WTC11 (cell line): ENCODE measurements around the gene SP140L. TPM values are rescaled to one million over a fixed set of nuclear protein-coding genes. Genes with fewer than 3 reads are reported as not detected.

ENCODE experiments used
- ATAC-seq: fragments of 200-7000 bp; cut with Tn5 transposase; 2 replicates; pipeline ENCODE4 v1.10.0; 2021; ENCODE audit warnings: mild to moderate bottlenecking, moderate library complexity
- CTCF ChIA-PET: fragments of 300-600 bp; sonication (Branson Sonifier 250); formaldehyde crosslinking; loops from one replicate; lab custom pipeline; 2021; ENCODE audit warnings: antibody characterized with exemption; lab: Charles Lee
- POLR2A ChIA-PET: fragments of 350-600 bp; sonication (Branson Sonifier 250); formaldehyde crosslinking; loops from one replicate; lab custom pipeline; 2021; ENCODE audit warnings: antibody characterized with exemption; lab: Charles Lee
- DNase-seq: peaks from one replicate; pipeline ENCODE4 v3.0.0; 2021; ENCODE audit warnings: low spot score
- H3K27ac Mint-ChIP-seq: 2 replicates; pipeline ENCODE4 v1.8.0; 2021; ENCODE audit warnings: mixed read lengths
- H3K27me3 Mint-ChIP-seq: 2 replicates; pipeline ENCODE4 v1.8.0; 2021; ENCODE audit warnings: low read depth, mild to moderate bottlenecking, moderate library complexity, mixed read lengths
- H3K36me3 Mint-ChIP-seq: 2 replicates; pipeline ENCODE4 v1.8.0; 2021; ENCODE audit warnings: mixed read lengths
- H3K4me1 Mint-ChIP-seq: 2 replicates; pipeline ENCODE4 v1.8.0; 2022; ENCODE audit warnings: mixed read lengths
- H3K4me3 Mint-ChIP-seq: 2 replicates; pipeline ENCODE4 v1.8.0; 2021; ENCODE audit warnings: mild to moderate bottlenecking, moderate library complexity, mixed read lengths
- H3K9me3 Mint-ChIP-seq: 2 replicates; pipeline ENCODE4 v1.8.0; 2021; ENCODE audit warnings: mixed read lengths
- AFF4 ChIP-seq: sonication (generic); formaldehyde crosslinking; IDR thresholded peaks from 2 replicates; pipeline ENCODE4 v1.8.1; 2023; ENCODE audit warnings: mild to moderate bottlenecking, missing genetic modification reagents, borderline replicate concordance
- AR ChIP-seq: fragments of 250-450 bp; sonication (Bioruptor Pico); IDR thresholded peaks from 2 replicates; pipeline ENCODE4 v1.9.0; 2021; ENCODE audit warnings: mild to moderate bottlenecking
- JAZF1 ChIP-seq: fragments of 250-450 bp; sonication (Bioruptor Pico); IDR thresholded peaks from 2 replicates; pipeline ENCODE4 v1.9.0; 2021; ENCODE audit warnings: moderate library complexity, mild to moderate bottlenecking, inconsistent platforms
- MYBL2 ChIP-seq: sonication (generic); formaldehyde crosslinking; IDR thresholded peaks from 2 replicates; pipeline ENCODE4 v1.8.1; 2023; ENCODE audit warnings: mild to moderate bottlenecking, moderate library complexity, missing genetic modification reagents
- NR3C1 ChIP-seq: sonication (generic); formaldehyde crosslinking; conservative IDR thresholded peaks from 2 replicates; pipeline ENCODE4 v1.8.1; 2023; ENCODE audit warnings: low read depth, mild to moderate bottlenecking, missing genetic modification reagents
- PRRX2 ChIP-seq: fragments of 250-450 bp; sonication (Bioruptor Pico); IDR thresholded peaks from 2 replicates; pipeline ENCODE4 v1.8.0; 2021; ENCODE audit warnings: mild to moderate bottlenecking
- TCF7 ChIP-seq: sonication (generic); formaldehyde crosslinking; IDR thresholded peaks from 2 replicates; pipeline ENCODE4 v1.8.0; 2022; ENCODE audit warnings: mild to moderate bottlenecking, low read depth, missing genetic modification reagents, moderate library complexity
- TEAD4 ChIP-seq: sonication (generic); formaldehyde crosslinking; IDR thresholded peaks from 2 replicates; pipeline ENCODE4 v1.8.0; 2022; ENCODE audit warnings: mild to moderate bottlenecking, missing genetic modification reagents
- ZBTB43 ChIP-seq: sonication (generic); formaldehyde crosslinking; IDR thresholded peaks from 2 replicates; pipeline ENCODE4 v1.8.1; 2023; ENCODE audit warnings: mild to moderate bottlenecking, missing genetic modification reagents
- ZNF219 ChIP-seq: sonication (generic); formaldehyde crosslinking; IDR thresholded peaks from 2 replicates; pipeline ENCODE4 v1.8.0; 2023; ENCODE audit warnings: missing genetic modification reagents, mild to moderate bottlenecking, borderline replicate concordance
- ZNF416 ChIP-seq: fragments of 250-450 bp; sonication (Bioruptor Pico); IDR thresholded peaks from 2 replicates; pipeline ENCODE4 v1.9.0; 2021; ENCODE audit warnings: mild to moderate bottlenecking, inconsistent platforms
- total RNA-seq: library from RNA; stranded (reverse); gene quantifications from 3 replicates; pipeline ENCODE4 v1.2.3, GENCODE V29; 2021
- TF ChIP-seq, protein P1 (sequence below): sonication (generic); formaldehyde crosslinking; IDR thresholded peaks from 2 replicates; pipeline ENCODE4 v1.8.1; 2023; ENCODE audit warnings: mild to moderate bottlenecking, moderate library complexity, missing genetic modification reagents
- TF ChIP-seq, protein P2 (sequence below): sonication (generic); formaldehyde crosslinking; IDR thresholded peaks from 2 replicates; pipeline ENCODE4 v1.8.0; 2023; ENCODE audit warnings: missing genetic modification reagents
- TF ChIP-seq, protein P3 (sequence below): sonication (generic); formaldehyde crosslinking; IDR thresholded peaks from 2 replicates; pipeline ENCODE4 v1.8.0; 2023; ENCODE audit warnings: mild to moderate bottlenecking, missing genetic modification reagents

The SP140L gene
- total RNA-seq, 1 experiment from 2014 or later = 3.2 TPM

- TF ChIP-seq, protein P1, sequence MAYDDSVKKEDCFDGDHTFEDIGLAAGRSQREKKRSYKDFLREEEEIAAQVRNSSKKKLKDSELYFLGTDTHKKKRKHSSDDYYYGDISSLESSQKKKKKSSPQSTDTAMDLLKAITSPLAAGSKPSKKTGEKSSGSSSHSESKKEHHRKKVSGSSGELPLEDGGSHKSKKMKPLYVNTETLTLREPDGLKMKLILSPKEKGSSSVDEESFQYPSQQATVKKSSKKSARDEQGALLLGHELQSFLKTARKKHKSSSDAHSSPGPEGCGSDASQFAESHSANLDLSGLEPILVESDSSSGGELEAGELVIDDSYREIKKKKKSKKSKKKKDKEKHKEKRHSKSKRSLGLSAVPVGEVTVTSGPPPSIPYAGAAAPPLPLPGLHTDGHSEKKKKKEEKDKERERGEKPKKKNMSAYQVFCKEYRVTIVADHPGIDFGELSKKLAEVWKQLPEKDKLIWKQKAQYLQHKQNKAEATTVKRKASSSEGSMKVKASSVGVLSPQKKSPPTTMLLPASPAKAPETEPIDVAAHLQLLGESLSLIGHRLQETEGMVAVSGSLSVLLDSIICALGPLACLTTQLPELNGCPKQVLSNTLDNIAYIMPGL (CRISPR knock-in tag) = no peak
- TF ChIP-seq ZNF416 (CRISPR knock-in tag) = no peak
- TF ChIP-seq, all 79 proteins: peak for 0
Observed at GRCh38 chr2:230346921-230347533, 20.0 kb downstream of the SP140L start (continued).

GRCh38 chr2:230347659-230348305 lies 20.8 kb downstream of the SP140L start:
- ChIA-PET POLR2A (no interaction called here), CTCF (no interaction called here)
- H3K4me3 Mint-ChIP-seq = no peak overlapping the region
- H3K9me3 Mint-ChIP-seq = peaks cover 34% of the 10 kb centered on the region
- H3K27me3 Mint-ChIP-seq = no peaks in the 10 kb centered on the region
- peaks cover 9% of the 10 kb centered on the region for H3K4me1 Mint-ChIP-seq
- H3K27ac Mint-ChIP-seq = no peak overlapping the region
- TF ChIP-seq NR3C1 (CRISPR knock-in tag) (no peak), ZBTB43 (CRISPR knock-in tag) (no peak), TCF7 (CRISPR knock-in tag) (no peak), ZNF219 (CRISPR knock-in tag) (no peak), AR (CRISPR knock-in tag) (no peak), PRRX2 (no peak), AFF4 (CRISPR knock-in tag) (no peak), JAZF1 (CRISPR knock-in tag) (no peak), TEAD4 (CRISPR knock-in tag) (no peak), MYBL2 (CRISPR knock-in tag) (no peak)
- TF ChIP-seq, protein P2, sequence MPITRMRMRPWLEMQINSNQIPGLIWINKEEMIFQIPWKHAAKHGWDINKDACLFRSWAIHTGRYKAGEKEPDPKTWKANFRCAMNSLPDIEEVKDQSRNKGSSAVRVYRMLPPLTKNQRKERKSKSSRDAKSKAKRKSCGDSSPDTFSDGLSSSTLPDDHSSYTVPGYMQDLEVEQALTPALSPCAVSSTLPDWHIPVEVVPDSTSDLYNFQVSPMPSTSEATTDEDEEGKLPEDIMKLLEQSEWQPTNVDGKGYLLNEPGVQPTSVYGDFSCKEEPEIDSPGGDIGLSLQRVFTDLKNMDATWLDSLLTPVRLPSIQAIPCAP = no peak
- TF ChIP-seq, protein P3, sequence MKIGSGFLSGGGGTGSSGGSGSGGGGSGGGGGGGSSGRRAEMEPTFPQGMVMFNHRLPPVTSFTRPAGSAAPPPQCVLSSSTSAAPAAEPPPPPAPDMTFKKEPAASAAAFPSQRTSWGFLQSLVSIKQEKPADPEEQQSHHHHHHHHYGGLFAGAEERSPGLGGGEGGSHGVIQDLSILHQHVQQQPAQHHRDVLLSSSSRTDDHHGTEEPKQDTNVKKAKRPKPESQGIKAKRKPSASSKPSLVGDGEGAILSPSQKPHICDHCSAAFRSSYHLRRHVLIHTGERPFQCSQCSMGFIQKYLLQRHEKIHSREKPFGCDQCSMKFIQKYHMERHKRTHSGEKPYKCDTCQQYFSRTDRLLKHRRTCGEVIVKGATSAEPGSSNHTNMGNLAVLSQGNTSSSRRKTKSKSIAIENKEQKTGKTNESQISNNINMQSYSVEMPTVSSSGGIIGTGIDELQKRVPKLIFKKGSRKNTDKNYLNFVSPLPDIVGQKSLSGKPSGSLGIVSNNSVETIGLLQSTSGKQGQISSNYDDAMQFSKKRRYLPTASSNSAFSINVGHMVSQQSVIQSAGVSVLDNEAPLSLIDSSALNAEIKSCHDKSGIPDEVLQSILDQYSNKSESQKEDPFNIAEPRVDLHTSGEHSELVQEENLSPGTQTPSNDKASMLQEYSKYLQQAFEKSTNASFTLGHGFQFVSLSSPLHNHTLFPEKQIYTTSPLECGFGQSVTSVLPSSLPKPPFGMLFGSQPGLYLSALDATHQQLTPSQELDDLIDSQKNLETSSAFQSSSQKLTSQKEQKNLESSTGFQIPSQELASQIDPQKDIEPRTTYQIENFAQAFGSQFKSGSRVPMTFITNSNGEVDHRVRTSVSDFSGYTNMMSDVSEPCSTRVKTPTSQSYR = no peak
- no peak for DNase-seq
- ATAC-seq = no peak
- peaks cover 17% of the 10 kb centered on the region for H3K36me3 Mint-ChIP-seq
